ENCODE measurements around the gene SEPTIN12.

SEPTIN12 gene, protein sequence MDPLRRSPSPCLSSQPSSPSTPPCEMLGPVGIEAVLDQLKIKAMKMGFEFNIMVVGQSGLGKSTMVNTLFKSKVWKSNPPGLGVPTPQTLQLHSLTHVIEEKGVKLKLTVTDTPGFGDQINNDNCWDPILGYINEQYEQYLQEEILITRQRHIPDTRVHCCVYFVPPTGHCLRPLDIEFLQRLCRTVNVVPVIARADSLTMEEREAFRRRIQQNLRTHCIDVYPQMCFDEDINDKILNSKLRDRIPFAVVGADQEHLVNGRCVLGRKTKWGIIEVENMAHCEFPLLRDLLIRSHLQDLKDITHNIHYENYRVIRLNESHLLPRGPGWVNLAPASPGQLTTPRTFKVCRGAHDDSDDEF

DNA sequence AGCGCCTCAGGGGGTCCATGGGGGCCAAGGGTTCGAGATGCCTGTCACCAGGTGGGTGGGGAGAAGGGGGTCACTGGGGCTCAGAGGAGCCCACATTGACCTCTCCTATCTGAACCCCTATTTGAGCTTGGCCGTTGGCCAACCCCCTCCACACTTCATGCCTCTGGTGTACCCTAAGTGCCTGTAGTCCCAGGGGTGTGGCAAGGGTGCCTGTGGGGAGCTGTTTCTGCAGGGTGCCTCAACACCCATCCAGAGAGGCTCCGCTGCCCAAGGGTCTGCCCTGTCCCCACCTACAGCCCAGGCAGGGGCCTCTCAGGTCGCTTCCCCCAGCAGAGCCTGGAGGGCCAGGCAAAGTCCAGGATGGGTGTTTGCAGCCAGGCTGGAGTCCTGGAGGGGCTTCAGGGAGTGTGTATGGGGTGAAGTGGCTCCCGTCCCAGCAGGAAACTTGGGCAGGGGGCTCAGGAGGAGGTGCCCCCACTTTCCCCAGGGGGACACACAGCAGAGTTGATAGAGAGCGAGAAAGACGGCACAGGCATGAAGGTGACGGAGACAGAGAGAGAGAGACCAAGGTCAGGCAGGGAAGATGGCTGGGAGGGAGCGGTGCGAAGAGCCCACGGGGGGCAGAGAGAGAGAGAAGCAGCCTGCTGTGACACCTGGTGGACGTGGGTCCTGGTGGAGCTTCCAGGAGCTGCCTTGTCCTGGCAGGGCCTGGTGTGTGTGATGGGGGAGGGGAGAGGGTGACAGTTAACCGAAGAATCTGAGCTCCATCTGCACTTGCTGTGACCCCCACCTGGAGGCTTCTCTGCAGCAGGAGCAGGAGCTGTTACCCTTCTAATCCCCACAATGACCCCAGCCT is at the start of gene SEPTIN12:
SEPTIN12 (minus strand) TSS at position 719 of the 856 bp plus-strand sequence; CDS start at position 19, 700 bp downstream.
- DNase-seq = no peak

DNA sequence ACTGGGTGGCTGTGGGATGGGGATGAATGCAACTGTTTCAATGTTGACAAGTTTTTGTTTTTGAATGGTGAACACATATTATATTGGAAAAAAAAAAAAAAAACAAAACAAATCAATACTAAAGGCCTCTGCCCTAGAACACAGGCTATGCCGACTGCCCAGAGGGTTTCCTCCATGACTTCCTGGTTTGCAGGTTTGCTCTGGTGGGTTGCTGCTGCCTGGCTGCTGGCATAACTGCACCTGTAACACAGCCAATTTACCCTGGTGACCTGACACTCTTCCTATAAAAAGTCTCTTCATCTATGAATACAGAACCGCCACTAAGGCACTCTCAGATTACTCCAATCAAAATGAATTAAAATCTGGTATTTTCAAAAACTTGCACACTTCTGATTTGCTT is 48.6 kb upstream of the SEPTIN12 start:
- DNase-seq = no peak

DNA sequence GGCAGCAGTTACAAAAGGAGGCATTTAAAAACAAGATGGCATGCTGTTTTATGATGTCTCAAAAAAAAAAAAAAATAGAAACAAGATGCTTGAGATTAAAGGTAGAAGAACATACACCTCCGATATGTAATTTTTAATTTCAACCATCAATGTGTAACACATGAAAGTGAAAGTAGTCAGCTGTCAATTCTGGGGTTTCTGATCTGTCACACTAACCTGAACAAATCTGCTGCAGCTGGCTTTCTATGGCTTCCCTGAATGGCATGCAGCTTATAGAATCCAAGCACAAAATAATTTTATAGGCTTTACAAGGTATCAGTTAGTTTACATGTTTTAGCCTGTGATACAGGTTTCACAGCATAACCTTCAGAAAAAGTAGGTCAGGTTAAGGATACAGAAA is 45.4 kb upstream of the SEPTIN12 start:
- no peak for DNase-seq

DNA sequence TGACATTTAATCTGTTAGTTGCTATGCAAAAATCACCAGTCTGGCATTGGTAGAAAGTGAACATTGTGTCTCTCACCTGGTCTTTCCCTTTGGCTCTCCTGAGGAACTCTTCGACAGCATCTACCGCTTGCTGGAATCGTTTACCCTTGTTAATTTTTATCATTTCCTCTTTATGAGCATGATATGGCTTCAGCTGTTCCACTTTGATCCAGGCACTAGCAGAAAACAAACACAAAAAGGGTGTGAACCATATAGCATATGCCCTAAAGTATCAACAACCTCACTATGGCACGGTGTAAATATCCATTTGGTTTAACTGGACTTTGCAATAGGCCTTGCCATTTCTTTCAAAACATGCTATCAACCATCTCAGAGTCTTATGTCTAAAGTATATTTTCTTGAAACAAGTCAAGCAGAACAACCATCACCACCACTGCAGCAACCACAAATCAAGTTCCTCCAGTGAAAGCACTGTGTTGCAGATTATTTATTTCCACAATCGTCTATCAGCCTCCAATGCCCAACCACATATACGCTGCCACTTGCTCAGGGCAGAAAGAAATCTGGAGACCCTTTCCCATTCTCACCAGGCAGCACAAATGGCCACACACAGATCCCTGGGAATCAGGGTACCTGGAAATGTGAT is 44.7 kb upstream of the SEPTIN12 start:
- DNase-seq = no peak

DNA sequence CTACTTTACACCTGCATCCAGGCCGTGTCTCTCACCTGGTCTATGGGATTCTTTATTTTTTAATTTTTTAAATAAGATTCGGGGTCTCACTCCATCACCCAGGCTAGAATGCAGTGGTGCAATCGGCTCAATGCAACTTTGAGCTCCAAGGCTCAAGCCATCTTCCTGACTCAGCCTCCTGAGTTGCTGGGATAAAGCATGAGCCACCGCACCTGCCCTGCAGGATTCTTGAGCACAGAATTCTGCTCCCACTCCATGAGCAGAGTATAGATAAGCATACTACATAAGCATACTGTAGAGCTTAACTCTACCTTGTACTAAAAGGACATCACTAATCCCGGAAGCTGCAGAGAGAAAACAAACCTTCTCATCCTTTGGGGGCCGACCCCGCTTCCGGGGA is 43.5 kb upstream of the SEPTIN12 start:
- no peak for DNase-seq

DNA sequence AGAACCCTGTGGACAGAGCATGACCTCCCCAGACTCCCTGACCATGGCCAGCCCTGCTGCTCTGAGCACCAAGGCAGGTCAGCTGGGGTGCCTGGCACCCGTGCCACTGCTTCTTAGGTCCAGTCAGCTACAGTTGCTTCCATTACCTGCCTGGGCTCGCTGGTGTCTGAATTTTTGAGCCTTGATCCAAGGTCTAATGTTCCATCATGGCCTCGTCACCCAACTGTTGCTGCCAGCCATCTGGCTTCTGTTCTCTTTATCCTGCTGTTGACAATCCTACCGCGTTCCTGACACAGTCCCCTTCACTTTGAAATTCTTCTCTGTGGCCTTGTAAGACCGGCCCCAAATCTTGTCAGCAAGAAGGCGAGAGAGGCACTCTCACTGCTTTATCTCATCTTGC is 42.3 kb upstream of the SEPTIN12 start:
- no peak for DNase-seq

DNA sequence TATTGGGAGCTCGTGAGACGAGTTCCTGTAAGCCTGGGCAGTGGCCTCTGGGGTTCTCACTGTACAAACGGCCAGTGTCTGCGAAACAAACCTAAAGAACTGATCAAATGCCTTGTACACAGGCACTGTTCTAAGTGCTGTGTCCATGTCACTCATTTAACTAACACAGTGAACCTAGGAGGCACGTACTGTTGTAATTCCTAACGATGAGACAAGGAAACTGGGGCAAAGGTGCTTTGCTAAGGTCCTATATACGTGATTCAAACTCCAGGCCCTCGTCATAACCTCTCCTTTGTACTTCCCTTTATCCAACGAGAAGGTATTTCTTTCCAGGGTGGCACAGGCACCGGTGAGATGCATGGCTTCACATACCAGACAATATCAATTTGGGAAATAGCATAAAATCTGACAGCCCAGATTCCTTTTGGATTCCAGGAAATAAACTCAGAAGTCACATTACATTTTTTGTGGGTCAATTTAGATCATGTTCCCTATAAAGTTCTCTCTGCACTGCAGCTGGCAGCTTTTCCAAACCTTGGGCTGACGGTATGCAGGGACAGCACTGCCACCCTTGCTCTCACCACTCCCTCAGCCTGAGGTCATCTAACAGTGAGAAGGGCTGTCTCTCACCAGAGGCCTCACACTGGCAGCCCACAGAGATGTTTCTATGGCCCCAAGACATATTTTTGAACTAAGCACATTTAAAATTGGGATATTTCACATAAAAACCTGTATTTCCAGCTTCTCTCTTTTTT is 40.6 kb upstream of the SEPTIN12 start:
- no peak for DNase-seq

DNA sequence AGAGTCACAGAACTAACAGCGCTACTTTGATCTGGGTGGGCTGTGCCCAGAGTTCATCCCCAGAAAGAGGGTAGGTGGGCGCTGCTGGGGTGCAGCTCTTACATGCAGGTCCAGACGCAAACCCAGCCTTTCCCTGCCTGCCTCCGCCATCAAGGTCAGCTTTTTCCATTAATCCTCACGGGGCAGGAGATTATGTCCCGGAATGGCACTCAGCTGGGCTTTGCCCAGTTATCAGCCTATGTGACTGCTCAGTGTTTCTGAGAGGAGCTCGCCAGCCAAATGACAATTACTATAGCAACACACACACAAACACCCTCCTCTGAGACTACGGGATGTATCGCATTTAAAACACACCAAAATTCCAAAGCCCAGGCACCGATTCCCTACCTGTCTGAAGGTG is 38.8 kb upstream of the SEPTIN12 start:
- DNase-seq = no peak

DNA sequence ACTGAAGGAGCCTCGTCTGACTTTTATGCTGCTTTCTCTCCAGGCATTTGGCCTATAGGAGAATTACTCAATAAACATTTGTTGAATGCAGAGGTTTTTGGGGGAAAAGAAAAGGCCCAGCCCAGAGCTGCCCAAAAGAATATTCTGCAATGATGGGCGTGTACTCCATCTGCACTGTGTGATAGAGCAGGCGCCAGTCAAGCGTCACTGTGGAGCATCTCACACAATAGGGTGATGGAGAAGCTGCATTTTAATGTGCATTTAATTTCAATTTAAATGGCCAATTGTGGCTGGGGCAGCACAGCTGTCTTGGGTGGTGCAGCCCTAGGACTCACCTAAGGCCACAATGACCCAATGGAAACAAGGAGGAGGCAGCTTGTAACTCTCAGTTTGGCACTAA is 38.4 kb upstream of the SEPTIN12 start:
- DNase-seq = no peak

DNA sequence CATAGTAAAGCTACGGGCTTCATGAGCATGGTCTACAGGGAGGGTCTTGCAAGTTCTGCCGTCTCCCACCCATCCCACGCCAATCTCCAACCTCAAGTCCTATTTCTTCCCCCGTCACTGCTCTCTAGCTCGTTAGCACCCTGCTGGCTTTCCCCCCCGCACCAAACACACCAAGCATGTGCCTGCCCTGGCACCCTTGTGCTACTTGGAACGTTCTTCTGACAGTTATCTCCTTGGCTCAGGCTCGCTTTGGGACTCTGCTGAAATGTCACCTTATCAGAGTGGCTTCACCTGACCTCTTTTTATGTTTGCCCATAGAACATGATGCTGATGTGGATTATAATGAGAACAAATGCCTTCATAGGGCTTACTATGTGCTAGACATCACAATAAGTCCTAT is 37.1 kb upstream of the SEPTIN12 start:
- DNase-seq = no peak

DNA sequence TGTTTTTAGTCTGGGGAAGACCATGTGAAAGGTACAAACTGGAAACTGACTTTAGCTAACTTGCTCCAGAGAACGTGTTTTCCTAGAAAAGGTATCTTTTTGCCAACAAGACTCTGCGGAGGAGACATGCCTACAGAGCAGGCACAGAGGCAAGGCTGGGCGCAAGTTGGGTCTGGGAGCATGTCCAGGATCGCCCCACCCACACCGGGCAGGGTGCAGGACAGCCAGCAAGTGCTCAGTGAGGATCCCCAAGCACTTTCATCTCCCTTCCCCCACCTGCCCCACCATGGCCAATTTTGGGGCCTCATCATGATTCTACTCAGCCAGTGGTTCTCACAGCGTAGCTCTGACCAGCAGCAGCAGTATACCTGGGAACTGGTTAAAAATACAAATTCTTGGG is 32.5 kb upstream of the SEPTIN12 start:
- no peak for DNase-seq

DNA sequence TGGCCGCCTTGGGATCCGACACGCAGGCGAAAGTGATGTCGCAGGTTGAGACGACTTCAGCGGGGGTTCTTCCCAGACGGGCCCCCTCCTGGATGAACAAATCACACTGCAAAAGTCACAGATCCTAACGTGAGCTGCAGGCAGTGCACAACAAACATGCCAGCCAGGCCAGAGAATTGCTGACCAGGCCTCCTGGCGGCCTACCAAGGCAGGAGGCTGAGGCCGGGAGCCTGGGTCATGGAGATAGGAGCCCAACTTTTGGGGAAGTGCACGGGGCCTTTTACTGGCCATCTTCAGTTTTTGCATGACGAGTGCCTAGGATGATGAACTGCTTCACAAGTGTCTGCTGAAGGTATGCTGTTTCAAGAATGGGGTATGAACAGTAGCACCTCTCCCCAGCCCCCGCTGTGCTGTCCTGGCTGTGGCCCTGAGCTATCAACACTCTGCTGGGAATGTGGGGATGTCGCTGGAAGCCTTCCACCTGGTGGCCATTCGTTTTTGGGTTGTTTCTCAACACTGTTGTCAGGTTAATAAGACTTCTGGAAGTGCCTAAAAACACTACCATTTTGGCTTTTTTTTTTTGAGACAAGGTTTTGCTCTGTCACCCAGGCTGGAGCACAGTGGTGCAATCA is 26.5 kb upstream of the SEPTIN12 start:
- DNase-seq = no peak

DNA sequence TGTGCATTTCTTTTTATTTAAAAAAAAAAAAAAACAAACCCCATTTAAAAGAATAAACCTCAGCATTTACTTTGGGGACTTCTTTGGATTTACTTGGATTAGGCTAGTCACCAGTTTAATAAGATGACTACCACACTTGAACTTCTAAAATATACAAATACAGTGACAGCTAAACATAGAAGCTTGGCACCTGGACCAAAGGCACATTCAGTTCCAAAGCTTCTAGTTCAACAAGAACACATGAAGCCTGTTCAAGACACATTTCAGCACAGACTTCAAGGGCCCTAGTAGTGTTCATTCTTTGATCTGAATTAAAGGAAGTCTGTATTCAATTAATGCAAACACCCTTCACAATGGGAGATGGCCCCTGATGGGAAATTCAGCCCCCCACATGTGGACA is 25.9 kb upstream of the SEPTIN12 start:
- DNase-seq = no peak

DNA sequence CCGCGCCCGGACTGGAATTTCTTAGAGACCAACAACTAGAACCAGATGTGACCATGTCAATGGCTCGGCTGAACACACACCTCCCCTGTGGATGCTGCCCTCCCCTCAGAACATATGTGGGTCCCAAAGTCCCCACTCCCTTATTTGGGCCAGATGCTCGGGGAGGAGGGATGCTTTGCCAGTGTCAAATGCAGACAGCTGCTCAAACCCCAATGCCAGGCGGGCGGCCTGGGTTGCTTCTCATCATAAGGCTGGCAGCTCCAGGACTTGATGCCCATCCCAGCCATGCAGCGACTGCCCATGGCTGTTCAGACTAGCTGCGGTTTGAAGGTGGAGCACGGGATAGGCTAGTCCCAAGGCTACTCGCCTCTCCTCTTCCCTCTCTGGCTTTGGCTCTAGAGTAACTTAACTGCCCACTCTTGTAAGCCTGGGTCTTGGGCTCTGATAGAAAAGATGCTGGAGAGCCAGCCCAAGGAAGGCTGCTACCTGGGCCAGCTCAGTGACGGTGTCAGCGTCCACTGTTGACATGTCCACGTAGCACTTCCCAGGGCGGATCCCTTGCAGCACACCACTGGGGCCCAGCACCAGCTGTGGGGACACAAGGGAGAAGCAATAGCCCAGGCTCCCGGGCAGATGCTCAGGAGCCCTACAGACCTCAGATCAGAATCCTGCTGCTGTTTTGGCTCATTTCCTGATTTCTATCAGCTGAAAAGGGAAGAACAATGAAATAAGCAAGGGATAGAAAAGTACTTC is 25.3 kb upstream of the SEPTIN12 start:
- no peak for DNase-seq

DNA sequence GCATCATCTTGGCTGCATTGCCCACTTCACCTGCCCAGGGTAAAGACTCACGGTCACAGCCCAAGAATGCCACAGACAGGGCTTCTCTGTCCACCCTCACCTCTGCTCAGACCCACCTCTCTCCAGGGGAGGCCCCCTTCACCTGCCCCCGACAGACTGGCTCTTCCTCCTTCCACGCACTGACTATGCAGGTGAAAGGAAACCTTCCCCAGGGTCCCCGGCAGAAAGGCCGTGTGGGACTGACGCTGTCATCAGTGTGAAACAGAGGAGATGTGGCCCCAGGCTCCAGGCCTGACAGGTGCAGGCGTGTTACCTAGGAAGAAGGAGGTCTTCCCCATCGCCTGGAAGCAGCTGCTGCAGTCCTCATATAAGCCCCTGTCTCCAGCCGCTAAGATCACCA is 23.6 kb upstream of the SEPTIN12 start:
- DNase-seq = no peak

DNA sequence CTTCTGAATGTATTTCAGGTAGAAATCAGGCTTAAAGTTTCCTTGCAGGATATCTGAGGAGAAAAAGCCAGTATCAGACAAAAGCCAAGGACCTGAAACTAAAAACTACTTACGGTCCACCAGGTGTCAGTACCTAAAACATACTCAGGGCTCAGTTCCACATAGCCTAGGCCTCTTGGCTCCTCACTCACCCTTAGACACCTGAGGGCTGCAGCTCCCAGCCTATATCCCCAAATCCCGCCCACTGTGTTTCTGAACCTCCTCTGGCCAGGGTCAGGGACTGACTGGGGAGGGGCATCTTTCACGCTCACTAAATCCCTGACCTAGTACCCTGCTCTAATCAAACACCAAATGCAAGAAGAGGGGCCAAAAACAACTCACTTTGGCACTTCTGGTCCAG is 23.1 kb upstream of the SEPTIN12 start:
- DNase-seq = no peak

DNA sequence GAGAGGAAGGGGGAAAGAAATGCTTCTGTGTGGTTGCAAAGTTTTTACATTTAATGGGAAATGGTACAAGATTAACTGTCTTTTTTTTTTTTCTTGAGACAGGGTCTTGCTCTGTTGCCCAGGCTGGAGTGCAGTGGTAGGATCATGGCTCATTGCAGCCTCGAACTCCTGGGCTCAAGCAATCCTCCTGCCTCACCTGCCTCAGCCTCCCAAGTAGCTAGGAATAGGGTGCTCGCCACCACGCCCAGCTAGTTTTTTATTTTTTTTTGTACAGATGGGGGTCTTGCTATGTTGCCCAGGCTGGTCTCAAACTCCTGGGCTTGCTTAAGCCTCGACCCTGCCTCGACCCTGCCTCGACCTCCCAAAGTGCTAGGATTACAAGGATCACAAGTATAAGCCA is 18.1 kb upstream of the SEPTIN12 start:
- no peak for DNase-seq

DNA sequence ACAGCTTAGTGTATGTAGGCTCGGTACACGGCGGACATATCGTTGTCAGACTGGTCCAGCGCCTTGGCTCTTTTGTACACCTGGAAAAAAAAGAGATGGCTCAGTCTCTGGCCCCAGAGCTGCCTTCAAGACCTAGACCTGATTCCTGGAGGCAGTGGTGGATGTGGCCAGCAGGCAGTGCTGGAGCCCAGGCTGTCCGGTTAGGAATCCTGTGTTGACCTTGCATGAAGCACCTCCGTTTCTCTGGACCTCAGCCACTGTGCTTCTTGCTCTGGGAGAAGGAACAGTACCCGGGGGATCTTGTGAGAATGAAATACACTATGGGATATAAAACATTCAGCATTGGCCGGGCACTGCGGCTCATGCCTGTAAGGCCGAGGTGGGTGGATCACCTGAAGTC is 17.1 kb upstream of the SEPTIN12 start:
- DNase-seq = no peak

DNA sequence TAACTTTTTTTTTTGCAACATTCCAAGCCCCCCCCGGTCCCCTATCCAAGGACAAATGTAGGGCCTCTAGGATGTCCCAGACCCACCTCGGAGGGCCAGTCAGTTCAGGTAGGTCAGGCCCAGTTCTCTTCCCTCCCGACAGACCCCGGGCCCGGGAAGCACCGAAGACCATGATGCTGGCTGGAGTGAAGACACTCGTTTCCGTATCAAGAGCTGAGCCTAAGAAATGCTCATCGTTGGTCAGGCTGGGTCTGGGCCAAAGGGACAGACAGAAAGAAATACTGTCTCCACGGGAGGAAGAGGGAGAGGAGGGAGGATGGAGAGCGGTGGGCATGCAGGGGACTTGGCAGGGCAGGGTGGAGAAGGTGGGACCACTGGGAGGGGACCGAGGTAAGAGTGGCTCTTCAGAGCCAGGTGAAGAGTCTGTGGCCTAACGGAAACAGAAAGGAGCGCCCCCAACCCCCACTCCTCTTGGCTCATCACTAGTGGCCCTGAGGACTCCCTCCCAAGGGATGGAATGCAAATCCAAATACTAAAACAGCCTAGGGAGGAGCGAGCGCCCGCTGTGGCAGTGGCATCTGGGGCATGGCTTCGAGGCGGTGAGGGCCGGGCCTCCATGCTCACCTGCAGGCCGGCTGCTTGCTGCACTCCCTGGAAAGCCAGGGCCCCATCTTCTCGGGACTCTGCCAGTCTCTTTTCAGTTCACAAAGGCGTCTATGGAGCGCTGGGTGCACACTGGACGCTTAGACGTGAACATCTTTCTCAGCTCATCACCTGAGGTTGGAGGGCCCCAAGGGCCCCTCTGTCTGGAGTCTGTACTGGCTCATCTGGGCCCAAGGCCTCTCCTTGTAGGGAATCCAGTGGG is 16.0 kb upstream of the SEPTIN12 start:
- no peak for DNase-seq

DNA sequence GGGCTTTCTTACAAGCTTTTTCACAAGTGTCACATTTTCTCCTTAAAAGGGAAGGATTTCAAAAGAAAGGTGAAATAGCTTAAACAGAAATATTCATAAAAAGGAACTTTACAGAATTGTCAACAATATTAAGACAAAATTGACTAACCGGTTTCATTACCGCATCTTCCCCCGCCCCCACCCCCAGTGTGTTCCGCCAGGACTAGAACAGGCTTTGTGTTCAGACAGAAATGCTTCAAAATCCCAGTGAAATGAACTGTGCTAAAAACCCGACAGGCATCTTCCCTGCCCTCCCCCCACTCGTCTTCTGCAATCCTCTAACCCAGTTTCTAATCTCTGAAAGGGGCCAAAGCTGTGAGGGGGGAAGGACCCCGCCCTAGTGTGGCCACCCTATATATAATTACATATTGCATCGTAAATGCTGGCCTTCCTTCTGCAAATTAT is 15.3 kb upstream of the SEPTIN12 start:
- no peak for DNase-seq

All from CD4-positive, alpha-beta T cell treated with Interleukin-4 for 4 hours (primary cell).